ENCODE results near the gene PRIMA1. TPM values are rescaled to one million over a fixed set of nuclear protein-coding genes. Genes with fewer than 3 reads are reported as not detected.

Gene PRIMA1
- polyA plus RNA-seq, 3 donors = not detected

- no peak overlapping the region for H3K4me3 ChIP-seq (replicated peaks in 1 of 3; ENCODE audit: low read depth in 2 of 3, low read length in 3 of 3)
- 85% methylated on average over 22 of the region's 25 CpGs for WGBS (ENCODE audit: insufficient coverage)
- H3K27me3 Mint-ChIP-seq (ENCODE audit: low read depth in 3 of 3) = peaks cover 4 to 9% (median 4%) of the 10 kb centered on the region in 3 donors
- peaks cover 0 to 2% (median 0%) of the 10 kb centered on the region in 7 donors for H3K9me3 Mint-ChIP-seq
- H3K4me2 ChIP-seq (replicated peaks; ENCODE audit: extremely low read depth, low read length, poor library complexity, severe bottlenecking) = no peak overlapping the region
- no peaks in the 10 kb centered on the region for H3K9me3 ChIP-seq (replicated peaks in 1 of 2; ENCODE audit: control insufficient read depth in 1 of 2, insufficient read depth in 1 of 2, low read length in 2 of 2)
- no peaks in the 10 kb centered on the region for H3K36me3 ChIP-seq (replicated peaks in 1 of 2; ENCODE audit: control insufficient read depth in 1 of 2, insufficient read depth in 2 of 2, low read length in 2 of 2)
- no peak overlapping the region for H3K27ac ChIP-seq (ENCODE audit: low read depth in 1 of 2, low read length in 2 of 2)
- no peaks in the 10 kb centered on the region for H3K36me3 Mint-ChIP-seq
- TF ChIP-seq, protein P1, sequence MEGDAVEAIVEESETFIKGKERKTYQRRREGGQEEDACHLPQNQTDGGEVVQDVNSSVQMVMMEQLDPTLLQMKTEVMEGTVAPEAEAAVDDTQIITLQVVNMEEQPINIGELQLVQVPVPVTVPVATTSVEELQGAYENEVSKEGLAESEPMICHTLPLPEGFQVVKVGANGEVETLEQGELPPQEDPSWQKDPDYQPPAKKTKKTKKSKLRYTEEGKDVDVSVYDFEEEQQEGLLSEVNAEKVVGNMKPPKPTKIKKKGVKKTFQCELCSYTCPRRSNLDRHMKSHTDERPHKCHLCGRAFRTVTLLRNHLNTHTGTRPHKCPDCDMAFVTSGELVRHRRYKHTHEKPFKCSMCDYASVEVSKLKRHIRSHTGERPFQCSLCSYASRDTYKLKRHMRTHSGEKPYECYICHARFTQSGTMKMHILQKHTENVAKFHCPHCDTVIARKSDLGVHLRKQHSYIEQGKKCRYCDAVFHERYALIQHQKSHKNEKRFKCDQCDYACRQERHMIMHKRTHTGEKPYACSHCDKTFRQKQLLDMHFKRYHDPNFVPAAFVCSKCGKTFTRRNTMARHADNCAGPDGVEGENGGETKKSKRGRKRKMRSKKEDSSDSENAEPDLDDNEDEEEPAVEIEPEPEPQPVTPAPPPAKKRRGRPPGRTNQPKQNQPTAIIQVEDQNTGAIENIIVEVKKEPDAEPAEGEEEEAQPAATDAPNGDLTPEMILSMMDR (IDR thresholded peaks at IDR 0.05) = no peak
- H3K27ac Mint-ChIP-seq = no peak overlapping the region
- no peaks in the 10 kb centered on the region for H3K27me3 ChIP-seq (ENCODE audit: control insufficient read depth in 2 of 2, insufficient read depth in 2 of 2, low read length in 2 of 2)
- H3K79me2 ChIP-seq (ENCODE audit: insufficient read depth, low read length) = no peaks in the 10 kb centered on the region
- H3K4me1 Mint-ChIP-seq = no peaks in the 10 kb centered on the region
- H3K4me3 Mint-ChIP-seq = no peak overlapping the region
- DNase-seq = no peak
- H3K9ac ChIP-seq (ENCODE audit: insufficient read depth, low read length, poor library complexity, severe bottlenecking) = no peak overlapping the region
- no peak overlapping the region for H2AFZ ChIP-seq (ENCODE audit: insufficient read depth, low read depth, low read length, poor library complexity, severe bottlenecking)
- H4K20me1 ChIP-seq (ENCODE audit: insufficient read depth, low read length) = no peaks in the 10 kb centered on the region
- intact Hi-C loops (cut with micrococcal nuclease) = no loop called here
- no peaks in the 10 kb centered on the region for H3K4me1 ChIP-seq (ENCODE audit: control insufficient read depth in 1 of 2, insufficient read depth in 2 of 2, low read length in 2 of 2)
Observed at GRCh38 chr14:93734086-93734822, 54.0 kb downstream of the PRIMA1 start.

DNA sequence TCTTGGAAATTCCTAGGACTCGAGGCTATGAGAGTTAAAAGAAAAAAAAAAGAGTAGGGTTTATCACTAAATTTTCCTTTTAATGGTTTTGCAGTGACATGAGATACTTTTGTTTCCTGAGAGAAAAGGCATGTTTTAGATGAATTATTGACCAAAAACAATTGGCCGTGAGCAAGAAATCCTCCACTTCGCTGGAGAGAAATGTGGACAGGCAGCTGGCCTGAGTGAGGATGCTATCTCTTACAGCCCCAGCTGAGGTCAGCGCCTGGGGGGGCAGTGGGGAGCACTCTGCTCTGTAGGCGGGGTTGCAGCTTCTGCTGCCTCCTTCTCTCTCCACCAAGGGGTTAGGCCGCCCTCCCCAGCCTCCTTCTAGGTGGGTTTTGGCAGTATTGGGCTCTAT lies 54.7 kb downstream of the PRIMA1 start:
- Histone ChIP-seq H3K4me2 (replicated peaks; ENCODE audit: extremely low read depth, low read length, poor library complexity, severe bottlenecking) (no peak overlapping the region), H3K27me3 (ENCODE audit: control insufficient read depth in 2 of 2, insufficient read depth in 2 of 2, low read length in 2 of 2) (no peaks in the 10 kb centered on the region), H3K4me1 (ENCODE audit: control insufficient read depth in 1 of 2, insufficient read depth in 2 of 2, low read length in 2 of 2) (no peaks in the 10 kb centered on the region), H3K79me2 (ENCODE audit: insufficient read depth, low read length) (no peaks in the 10 kb centered on the region), H3K36me3 (replicated peaks in 1 of 2; ENCODE audit: control insufficient read depth in 1 of 2, insufficient read depth in 2 of 2, low read length in 2 of 2) (no peaks in the 10 kb centered on the region), H3K27ac (ENCODE audit: low read depth in 1 of 2, low read length in 2 of 2) (no peak overlapping the region), H2AFZ (ENCODE audit: insufficient read depth, low read depth, low read length, poor library complexity, severe bottlenecking) (no peak overlapping the region), H4K20me1 (ENCODE audit: insufficient read depth, low read length) (no peaks in the 10 kb centered on the region), H3K9ac (ENCODE audit: insufficient read depth, low read length, poor library complexity, severe bottlenecking) (no peak overlapping the region), H3K9me3 (replicated peaks in 1 of 2; ENCODE audit: control insufficient read depth in 1 of 2, insufficient read depth in 1 of 2, low read length in 2 of 2) (no peaks in the 10 kb centered on the region), H3K4me3 (replicated peaks in 1 of 3; ENCODE audit: low read depth in 2 of 3, low read length in 3 of 3) (no peak overlapping the region)
- Mint-ChIP-seq H3K4me1 (no peaks in the 10 kb centered on the region), H3K27me3 (ENCODE audit: low read depth in 3 of 3) (peaks cover 4 to 9% (median 4%) of the 10 kb centered on the region in 3 donors), H3K27ac (no peak overlapping the region), H3K4me3 (no peak overlapping the region), H3K36me3 (no peaks in the 10 kb centered on the region), H3K9me3 (peaks cover 0 to 2% (median 0%) of the 10 kb centered on the region in 7 donors)
- TF ChIP-seq, protein P1 (IDR thresholded peaks at IDR 0.05) = no peak
- intact Hi-C loops (cut with micrococcal nuclease) = no loop called here
- no peak for DNase-seq
- WGBS (ENCODE audit: insufficient coverage) = 80% methylated on average over 1 of the region's 6 CpGs
